NCI-H2196 (cell line): ENCODE measurements around the gene ZNF101.

Source experiments
- DNase-seq: peaks from one replicate; lab custom pipeline; 2025; ENCODE audit not compliant: unreplicated experiment; lab: John Stamatoyannopoulos, UW

ZNF101 gene

GRCh38 chr19:19668230-19669012 lies at the start of gene ZNF101:
TSS of gene ZNF101 (plus strand) at chr19:19668839. CDS start at chr19:19668964, 125 bp downstream.
- peak; percentile 92 for DNase-seq

GRCh38 chr19:19619181-19619848 lies 49.3 kb upstream of the ZNF101 start:
- DNase-seq = peak; percentile 54

GRCh38 chr19:19619849-19620210 lies 48.8 kb upstream of the ZNF101 start:
- DNase-seq = no peak

- DNase-seq = no peak
Observed at GRCh38 chr19:19623383-19623782, 45.3 kb upstream of the ZNF101 start.

- no peak for DNase-seq
Observed at GRCh38 chr19:19624032-19624570, 44.5 kb upstream of the ZNF101 start.

GRCh38 chr19:19626516-19627472 lies 41.8 kb upstream of the ZNF101 start:
- DNase-seq = no peak

- DNase-seq = peak; percentile 76
Observed at GRCh38 chr19:19627621-19628500, 40.8 kb upstream of the ZNF101 start, which contains the start of gene LPAR2. TSS of gene LPAR2 (minus strand) at chr19:19628220. CDS start at chr19:19627275, 945 bp downstream.

GRCh38 chr19:19628501-19629134 lies 40.0 kb upstream of the ZNF101 start:
- peak; percentile 44 for DNase-seq

- DNase-seq = no peak
Observed at GRCh38 chr19:19630062-19630414, 38.6 kb upstream of the ZNF101 start.

GRCh38 chr19:19630426-19630825 lies 38.2 kb upstream of the ZNF101 start:
- no peak for DNase-seq

GRCh38 chr19:19631346-19631745 lies 37.3 kb upstream of the ZNF101 start:
- no peak for DNase-seq

- no peak for DNase-seq
Observed at GRCh38 chr19:19632661-19633060, 36.0 kb upstream of the ZNF101 start.

- no peak for DNase-seq
Observed at GRCh38 chr19:19633711-19634515, 34.7 kb upstream of the ZNF101 start.

- no peak for DNase-seq
Observed at GRCh38 chr19:19634516-19635312, 33.9 kb upstream of the ZNF101 start.

GRCh38 chr19:19635313-19635702 lies 33.3 kb upstream of the ZNF101 start:
- DNase-seq = no peak

GRCh38 chr19:19636573-19637185 lies 32.0 kb upstream of the ZNF101 start:
- no peak for DNase-seq

GRCh38 chr19:19637186-19637522 lies 31.5 kb upstream of the ZNF101 start:
- DNase-seq = no peak
